ENCODE measurements around the gene DTD1.

GRCh38 chr20:18578581-18578980 lies 9.3 kb upstream of the DTD1 start:
- TF ChIP-seq, protein P1, sequence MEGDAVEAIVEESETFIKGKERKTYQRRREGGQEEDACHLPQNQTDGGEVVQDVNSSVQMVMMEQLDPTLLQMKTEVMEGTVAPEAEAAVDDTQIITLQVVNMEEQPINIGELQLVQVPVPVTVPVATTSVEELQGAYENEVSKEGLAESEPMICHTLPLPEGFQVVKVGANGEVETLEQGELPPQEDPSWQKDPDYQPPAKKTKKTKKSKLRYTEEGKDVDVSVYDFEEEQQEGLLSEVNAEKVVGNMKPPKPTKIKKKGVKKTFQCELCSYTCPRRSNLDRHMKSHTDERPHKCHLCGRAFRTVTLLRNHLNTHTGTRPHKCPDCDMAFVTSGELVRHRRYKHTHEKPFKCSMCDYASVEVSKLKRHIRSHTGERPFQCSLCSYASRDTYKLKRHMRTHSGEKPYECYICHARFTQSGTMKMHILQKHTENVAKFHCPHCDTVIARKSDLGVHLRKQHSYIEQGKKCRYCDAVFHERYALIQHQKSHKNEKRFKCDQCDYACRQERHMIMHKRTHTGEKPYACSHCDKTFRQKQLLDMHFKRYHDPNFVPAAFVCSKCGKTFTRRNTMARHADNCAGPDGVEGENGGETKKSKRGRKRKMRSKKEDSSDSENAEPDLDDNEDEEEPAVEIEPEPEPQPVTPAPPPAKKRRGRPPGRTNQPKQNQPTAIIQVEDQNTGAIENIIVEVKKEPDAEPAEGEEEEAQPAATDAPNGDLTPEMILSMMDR (IDR thresholded peaks at IDR 0.05; ENCODE audit: low read length), result no peak
- no peak for TF ChIP-seq EZH2 (IDR thresholded peaks at IDR 0.05; ENCODE audit: borderline replicate concordance, low read length)
